GM12873 (cell line): ENCODE results near the gene KRCC1.

Experiments
- CTCF ChIP-seq: IDR thresholded peaks from 2 replicates; pipeline ENCODE4 v1.5.1; 2012; ENCODE audit warnings: low read depth, mild to moderate bottlenecking, moderate library complexity, low read length, control low read depth; ENCODE audit not compliant: insufficient read depth; ENCODE audit errors: missing control alignments

KRCC1 gene

DNA sequence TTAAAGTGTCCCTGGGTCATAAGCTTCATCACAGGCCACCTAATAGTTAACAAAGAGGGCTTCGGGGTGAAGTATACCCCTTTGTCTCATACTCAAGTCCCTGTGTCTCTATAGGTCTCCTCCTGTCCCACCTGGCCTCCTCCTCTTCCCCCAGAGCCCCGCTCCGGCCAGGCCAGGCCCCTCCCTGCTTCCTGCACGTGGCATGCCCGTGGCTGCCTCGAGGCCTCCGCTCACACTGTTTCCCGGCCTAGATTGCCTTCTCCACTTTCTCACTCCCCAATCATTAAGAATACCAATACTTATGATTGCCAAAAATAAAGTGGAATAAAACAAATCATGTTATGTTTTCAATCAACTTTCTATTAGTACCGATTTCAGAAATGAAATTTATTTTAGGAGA is 30.8 kb upstream of the KRCC1 start:
- no peak for TF ChIP-seq CTCF

- TF ChIP-seq CTCF = no peak
Measured at GRCh38 chr2:88085602-88086001, 30.0 kb upstream of the KRCC1 start.

DNA sequence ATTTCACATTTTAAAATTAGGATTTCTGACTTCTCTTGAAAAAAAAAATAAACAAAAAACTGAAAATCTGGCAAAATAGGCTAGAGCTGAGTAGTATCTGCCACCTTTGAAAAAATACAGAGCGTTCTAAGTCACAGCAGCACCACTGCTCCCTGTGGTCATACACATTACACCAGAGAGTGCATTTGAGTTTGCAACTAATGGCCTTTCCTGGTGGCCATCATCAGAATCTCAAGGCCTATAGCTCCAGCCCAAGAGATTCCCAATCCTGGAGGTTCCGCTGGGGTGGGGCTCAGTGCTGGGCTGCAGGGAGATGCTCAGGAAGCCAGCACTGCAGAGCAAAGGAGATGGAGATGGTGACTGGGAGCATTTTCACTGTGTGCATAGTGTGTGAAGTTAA is 29.5 kb upstream of the KRCC1 start:
- TF ChIP-seq CTCF = no peak

DNA sequence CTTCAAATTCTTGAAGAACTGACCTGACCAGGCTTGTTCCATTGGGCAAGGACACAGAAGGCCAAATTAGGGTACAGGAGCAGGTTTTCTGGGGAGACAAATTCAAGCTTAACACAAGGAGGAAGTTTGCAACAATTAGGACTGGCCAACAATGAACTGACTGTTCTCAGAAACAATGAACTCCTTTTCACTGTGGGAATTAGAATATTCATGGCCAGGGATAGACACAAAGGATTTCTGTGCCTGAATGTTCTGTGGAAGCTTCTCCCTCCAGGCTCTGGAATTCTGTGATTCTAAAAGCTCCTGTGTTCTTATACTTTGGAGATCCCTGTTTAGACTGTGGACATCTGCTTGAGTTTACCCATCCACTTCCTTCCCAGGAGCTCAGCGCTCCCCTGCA is 27.2 kb upstream of the KRCC1 start:
- no peak for TF ChIP-seq CTCF

GRCh38 chr2:88081924-88082608 is 26.5 kb upstream of the KRCC1 start:
- TF ChIP-seq CTCF = no peak

GRCh38 chr2:88080545-88080944 is 25.0 kb upstream of the KRCC1 start:
- no peak for TF ChIP-seq CTCF

DNA sequence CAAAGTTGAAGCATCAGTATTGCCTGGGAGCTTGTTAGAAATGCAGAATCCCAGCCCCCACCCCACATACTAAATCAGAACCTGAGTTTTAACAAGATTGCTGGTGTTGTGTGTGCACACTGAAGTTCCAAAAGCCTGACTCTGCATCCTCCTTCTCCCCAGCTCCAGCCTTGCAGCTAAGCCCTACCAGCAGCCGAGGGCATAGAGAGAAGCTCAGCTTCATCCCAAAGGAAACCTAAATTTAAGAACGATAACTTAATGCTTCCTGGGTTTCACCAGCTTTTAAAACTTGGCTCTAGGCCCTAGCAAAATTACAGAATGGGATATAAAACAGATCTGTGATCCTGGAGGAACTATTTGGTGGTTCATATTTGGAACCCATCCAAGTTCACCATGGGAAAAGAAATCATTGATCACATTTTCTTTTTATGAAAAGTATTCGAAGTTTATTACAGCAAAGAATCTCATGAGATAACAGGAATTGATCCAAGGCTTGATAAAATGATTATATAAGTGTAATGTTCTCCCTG is 23.1 kb upstream of the KRCC1 start:
- TF ChIP-seq CTCF = no peak
